Kidney epithelial cell (primary cell): ENCODE results near the gene RAB4A. TPM values are rescaled to one million over a fixed set of nuclear protein-coding genes. Genes with fewer than 3 reads are reported as not detected.
"Not testable (repeated sequence)": the region's sequence is repeated elsewhere in the genome, so short reads cannot be mapped to it uniquely, and the experiment has no call there.

ENCODE experiments used
- DNase-seq: peaks from one replicate; pipeline ENCODE4 v3.0.0-alpha.2; 2010; ENCODE audit warnings: low read depth
- H3K27me3 ChIP-seq: 2 replicates; pipeline ENCODE4 v1.6.0; 2011; ENCODE audit warnings: low read length; ENCODE audit not compliant: control insufficient read depth, insufficient read depth
- H3K36me3 ChIP-seq: 2 replicates; pipeline ENCODE4 v1.5.1; 2011; ENCODE audit warnings: low read length; ENCODE audit not compliant: control insufficient read depth, insufficient read depth
- H3K4me3 ChIP-seq: 2 replicates; pipeline ENCODE4 v1.5.1; 2011; ENCODE audit warnings: low read depth, mild to moderate bottlenecking, control low read depth, low read length
- CTCF ChIP-seq: IDR thresholded peaks from 2 replicates; pipeline ENCODE4 v1.5.1; 2011; ENCODE audit warnings: mild to moderate bottlenecking, moderate library complexity, low read length, control low read depth, inconsistent platforms; ENCODE audit not compliant: insufficient read depth, poor library complexity, severe bottlenecking
- total RNA-seq: library from RNA; depleted of rRNA; stranded (reverse); fragments of >200 nt; gene quantifications from 2 replicates; pipeline ENCODE4 v1.2.3, GENCODE V29; 2015

Gene RAB4A
- total RNA-seq, 1 donor from 2014 or later = 53.9 TPM

DNA sequence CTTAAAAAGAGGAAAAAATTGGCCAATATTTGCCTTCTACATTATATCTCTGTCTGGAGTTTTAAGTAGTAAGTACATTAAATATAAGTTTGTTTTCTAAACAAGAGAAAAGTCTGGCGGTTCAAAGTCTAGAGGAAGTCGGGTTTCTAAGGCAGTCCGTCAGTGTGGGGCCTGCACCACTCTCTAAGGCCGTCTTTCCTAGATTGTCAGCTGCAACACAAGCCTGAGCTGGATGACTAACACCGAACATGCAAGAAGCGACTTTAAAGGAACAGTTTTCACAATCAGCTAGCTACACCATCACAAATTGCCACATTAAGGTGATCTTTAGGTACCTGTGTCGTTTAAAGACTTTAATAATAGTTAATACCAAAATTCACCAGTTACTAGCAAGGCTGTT lies 52.3 kb downstream of the RAB4A start:
- H3K36me3 ChIP-seq = no peaks in the 10 kb centered on the region
- DNase-seq = no peak

GRCh38 chr1:229323885-229324553 lies 53.1 kb downstream of the RAB4A start:
- H3K27me3 ChIP-seq = no peaks in the 10 kb centered on the region
- no peak for DNase-seq
- no peaks in the 10 kb centered on the region for H3K36me3 ChIP-seq
- H3K4me3 ChIP-seq = no peak overlapping the region
- TF ChIP-seq CTCF = no peak

More for the DNA sequence above, 52.3 kb downstream of the RAB4A start:
- no peaks in the 10 kb centered on the region for H3K27me3 ChIP-seq
- no peak for TF ChIP-seq CTCF
- H3K4me3 ChIP-seq = no peak overlapping the region

DNA sequence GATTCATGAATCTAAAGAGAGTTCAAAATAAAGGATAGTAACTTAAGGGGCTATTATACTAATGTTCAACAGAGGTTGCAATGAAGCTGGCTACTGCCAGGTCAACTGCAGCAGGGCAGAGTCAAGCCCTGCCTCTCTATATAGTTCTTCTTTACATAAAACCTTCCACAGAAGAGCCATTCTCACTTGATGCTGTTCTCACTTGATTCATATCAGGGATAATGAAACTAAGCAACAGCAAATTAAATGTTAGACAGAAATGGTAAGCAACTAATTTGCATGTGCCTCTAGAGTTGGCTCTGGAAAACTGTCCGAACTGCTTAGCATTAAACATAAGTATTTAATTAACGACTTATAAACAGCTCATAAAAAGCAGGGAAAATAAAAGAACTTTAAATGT lies 54.5 kb downstream of the RAB4A start:
- H3K36me3 ChIP-seq = no peaks in the 10 kb centered on the region

DNA sequence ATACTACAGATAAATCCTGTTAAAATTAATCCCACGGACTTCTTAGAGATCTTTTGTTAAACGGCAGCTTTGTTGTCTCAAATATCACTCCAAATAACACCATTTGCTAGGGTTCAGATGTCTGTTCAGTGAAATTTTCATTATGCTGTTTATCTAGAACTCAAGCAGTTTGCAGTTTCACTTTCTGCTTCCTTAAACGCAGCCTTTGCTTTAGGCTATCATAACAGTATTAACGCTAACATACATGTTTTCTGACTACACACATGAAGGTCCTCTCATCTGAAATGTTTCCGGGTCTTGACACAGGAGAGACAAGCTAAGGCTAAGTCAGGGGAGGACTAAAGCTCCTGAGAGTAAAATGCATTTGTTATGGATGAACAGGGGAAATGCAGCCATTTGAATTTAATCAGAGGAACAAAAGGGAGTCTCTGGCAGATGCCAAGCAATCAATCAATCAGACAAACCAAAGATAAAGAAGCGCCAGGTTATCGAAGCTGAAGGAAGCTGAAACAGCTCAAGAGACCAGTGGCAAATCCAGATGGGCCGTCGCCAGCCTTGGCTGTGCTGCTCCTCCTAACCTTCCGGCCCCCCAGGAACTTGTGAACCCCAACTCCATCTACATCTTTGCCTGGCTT lies 55.1 kb downstream of the RAB4A start:
- no peak overlapping the region for H3K4me3 ChIP-seq
- TF ChIP-seq CTCF = no peak
- DNase-seq = no peak
- H3K36me3 ChIP-seq = no peaks in the 10 kb centered on the region
- no peaks in the 10 kb centered on the region for H3K27me3 ChIP-seq

More for the DNA sequence above, 54.5 kb downstream of the RAB4A start:
- no peaks in the 10 kb centered on the region for H3K27me3 ChIP-seq
- TF ChIP-seq CTCF = no peak
- no peak overlapping the region for H3K4me3 ChIP-seq
- DNase-seq = no peak

GRCh38 chr1:229326601-229327000 lies 55.7 kb downstream of the RAB4A start:
- Histone ChIP-seq H3K4me3 (no peak overlapping the region), H3K36me3 (no peaks in the 10 kb centered on the region), H3K27me3 (no peaks in the 10 kb centered on the region)
- no peak for DNase-seq
- TF ChIP-seq CTCF = no peak

- DNase-seq, H3K4me3 ChIP-seq, H3K36me3 ChIP-seq, H3K27me3 ChIP-seq: not testable (repeated sequence)
Measured at GRCh38 chr1:229327765-229328164, 56.9 kb downstream of the RAB4A start.
